ENCODE measurements around the gene RYR3.

GRCh38 chr15:33646744-33647143 lies 336.0 kb downstream of the RYR3 start:
- TF ChIP-seq NR2F1 (conservative IDR thresholded peaks at IDR 0.05) (no peak), CTCF (IDR thresholded peaks at IDR 0.05 in 2 of 3, conservative IDR thresholded peaks at IDR 0.05 in 1 of 3; ENCODE audit: control insufficient read depth in 2 of 3, extremely low read depth in 1 of 3, insufficient read depth in 1 of 3, low read depth in 3 of 3, low read length in 3 of 3) (no peak), EZH2 (IDR thresholded peaks at IDR 0.05; ENCODE audit: borderline replicate concordance, control insufficient read depth, low read depth, low read length) (no peak), SREBF2 (IDR thresholded peaks at IDR 0.05; ENCODE audit: low read length) (no peak), IKZF1 (conservative IDR thresholded peaks at IDR 0.05) (no peak), SMC3 (IDR thresholded peaks at IDR 0.05; ENCODE audit: borderline replicate concordance, low read length) (no peak), RFX5 (IDR thresholded peaks at IDR 0.05; ENCODE audit: low read depth, low read length) (no peak), BCL11A (IDR thresholded peaks at IDR 0.05; ENCODE audit: low read depth, low read length) (no peak), NRF1 (conservative IDR thresholded peaks at IDR 0.05; ENCODE audit: low read depth, low read length) (no peak), SMARCA5 (IDR thresholded peaks at IDR 0.05) (no peak)
